Right lobe of liver (tissue), 6 donors: ENCODE data around the gene CYREN. TPM values are rescaled to one million over a fixed set of nuclear protein-coding genes. Genes with fewer than 3 reads are reported as not detected.
"Not testable (repeated sequence)": the region's sequence is repeated elsewhere in the genome, so short reads cannot be mapped to it uniquely, and the experiment has no call there.

Experiments used
- ATAC-seq, 4 donors: fragments of 200-7000 bp; cut with Tn5 transposase; one replicate each; pipeline ENCODE4 v1.9.1; 2020; ENCODE audit warnings: mild to moderate bottlenecking in 4 of 4, moderate library complexity in 4 of 4
- DNase-seq, 3 donors: peaks; one replicate each; pipeline ENCODE4 v3.0.0-alpha.2; 2020
- H3K27ac ChIP-seq, 3 donors: fragments of 200-600 bp; one replicate each; pipeline ENCODE4 v1.8.0; 2022
- H3K27me3 ChIP-seq, 2 donors: fragments of 200-600 bp; one replicate each; pipeline ENCODE4 v1.8.0; 2022
- H3K36me3 ChIP-seq, 4 donors: fragments of 200-600 bp; sonication (generic) in 1 of 4; one replicate each; pipeline versions ENCODE4 v1.5.1 to v1.8.0; 2017 to 2022; ENCODE audit warnings: control low read depth in 1 of 4
- H3K4me1 ChIP-seq, 4 donors: fragments of 200-600 bp; sonication (generic) in 1 of 4; one replicate each; pipeline versions ENCODE4 v1.5.1 to v1.8.0; 2017 to 2022; ENCODE audit warnings: control low read depth in 1 of 4
- H3K4me3 ChIP-seq, 3 donors: fragments of 200-600 bp; one replicate each; pipeline ENCODE4 v1.8.0; 2022
- H3K9me3 ChIP-seq, 4 donors: fragments of 200-600 bp; sonication (generic) in 1 of 4; one replicate each; pipeline versions ENCODE4 v1.5.1 to v1.8.0; 2017 to 2022; ENCODE audit warnings: control low read depth in 1 of 4
- CTCF ChIP-seq, 4 donors: fragments of 200-600 bp in 3 of 4; fragments of 450-650 bp in 1 of 4; IDR thresholded peaks; one replicate each; pipeline versions ENCODE4 v1.5.1 to v1.8.0; 2016 to 2022; ENCODE audit warnings: antibody characterized with exemption in 4 of 4, mild to moderate bottlenecking in 2 of 4
- POLR2A ChIP-seq: fragments of 450-650 bp; IDR thresholded peaks from one replicate; pipeline ENCODE4 v1.6.1; 2017; ENCODE audit warnings: antibody characterized with exemption, mild to moderate bottlenecking
- WGBS: methylation state at CpG from one replicate; pipeline ENCODE4 v1.1.6; 2018; ENCODE audit warnings: low coverage, low lambda C conversion rate; ENCODE audit not compliant: insufficient coverage; ENCODE audit errors: missing lambda C conversion rate; 5-methylcytosine and 5-hydroxymethylcytosine counted together
- intact Hi-C, 2 donors: fragments of 100-400 bp; cut with DNase I; formaldehyde crosslinking; loops; one replicate each; pipeline versions ENCODE4 v1.11.2 to v1.14.1; 2022
- microRNA-seq, 2 donors: library from miRNA; unstranded; fragments of <30 nt; microRNA quantifications; one replicate each; pipeline ENCODE4, GENCODE V29; 2019 to 2020
- small RNA-seq, 2 experiments: library from RNA; depleted of rRNA; stranded (forward); fragments of <200 nt; gene quantifications; one replicate each; pipeline ENCODE3, GENCODE V24; 2016
- total RNA-seq, 6 experiments: library from RNA; depleted of rRNA in 2 of 6; stranded (reverse); fragments of >200 nt in 2 of 6; fragmentation: NEBNext Ultra II Directional in 3 of 6; extraction: Animal tissue kit (Norgen Biotek cat#: 25700) in 3 of 6; gene quantifications; one replicate each; pipeline versions ENCODE4 v1.1.0 to v1.2.4, GENCODE V29; 2016 to 2023
- donor health status: DM: no; HTN: yes; CAD: no.
- donor health status: DM: no; HTN: no; CAD: no.
- donor health status: DM: no; HTN: no; CAD: no.
- donor health status: DM: no; HTN: yes; CAD: no.
- donor health status: DM: no; HTN: yes; CAD: no.

Gene CYREN
- total RNA-seq, 6 experiments from 2014 or later, result 11.5 to 17.1 (median 15.0) TPM

- 80% methylated on average over 1 of the region's 1 CpG for WGBS
- ATAC-seq (no peak), DNase-seq (no peak)
- Histone ChIP-seq H3K9me3 (no peaks in the 10 kb centered on the region), H3K36me3 (no peaks in the 10 kb centered on the region), H3K27me3 (no peaks in the 10 kb centered on the region), H3K4me3 (no peak overlapping the region), H3K4me1 (no peaks in the 10 kb centered on the region), H3K27ac (no peak overlapping the region)
- intact Hi-C loops, result no loop called here
- TF ChIP-seq POLR2A (no peak), CTCF (IDR thresholded peaks at IDR 0.05) (no peak)
These were observed 41.6 kb downstream of the CYREN start for GRCh38 chr7:135128931-135129330.

GRCh38 chr7:135124631-135125030, 45.9 kb downstream of the CYREN start:
- H3K27me3 ChIP-seq, intact Hi-C loops, DNase-seq, H3K4me3 ChIP-seq, H3K4me1 ChIP-seq, H3K9me3 ChIP-seq, H3K27ac ChIP-seq, H3K36me3 ChIP-seq, ATAC-seq: not testable (repeated sequence)
- 80% methylated on average over 3 of the region's 3 CpGs for WGBS

- no CpG with 5 or more reads among the region's 6 CpGs for WGBS
- H3K27me3 ChIP-seq, result no peaks in the 10 kb centered on the region
- no peak overlapping the region for H3K4me3 ChIP-seq
- intact Hi-C loops, result no loop called here
- no peaks in the 10 kb centered on the region for H3K4me1 ChIP-seq
- ATAC-seq (no peak), DNase-seq (no peak)
- H3K36me3 ChIP-seq, result no peaks in the 10 kb centered on the region
- TF ChIP-seq CTCF (IDR thresholded peaks at IDR 0.05) (no peak), POLR2A (no peak)
- H3K27ac ChIP-seq, result no peak overlapping the region
- no peaks in the 10 kb centered on the region for H3K9me3 ChIP-seq
These were observed 48.6 kb downstream of the CYREN start for GRCh38 chr7:135121868-135122267.

- H3K4me1 ChIP-seq, result no peaks in the 10 kb centered on the region
- H3K4me3 ChIP-seq, result no peak overlapping the region
- intact Hi-C loops, result no loop called here
- H3K27me3 ChIP-seq, result no peaks in the 10 kb centered on the region
- TF ChIP-seq CTCF (IDR thresholded peaks at IDR 0.05), result no peak
- 100% methylated on average over 1 of the region's 1 CpG for WGBS
- H3K9me3 ChIP-seq, result no peaks in the 10 kb centered on the region
- no peak overlapping the region for H3K27ac ChIP-seq
- DNase-seq (no peak), ATAC-seq (no peak)
- no peaks in the 10 kb centered on the region for H3K36me3 ChIP-seq
These were observed 53.4 kb downstream of the CYREN start for GRCh38 chr7:135117096-135117495.

Small RNA genes within 50 kb of the gene (microRNA-seq; reads per million reads assigned to microRNA genes)
- gene MIR6509, result 0.29 to 0.64 reads per million in 2 donors

Small RNA genes within 50 kb of the gene (small RNA-seq; reads per million reads assigned to genes)
- gene MIR6509, result 0 to 0.13 reads per million in 2 experiments

Other genes with a start within 250 kb of the CYREN start
- gene AGBL3, start 184.2 kb downstream of the CYREN start, total RNA-seq, result 1 to 10 TPM; 1.2 to 3.5 (median 2.2) TPM
- gene TMEM140, start 22.6 kb downstream of the CYREN start, total RNA-seq, result 10 to 100 TPM; 31.2 to 58.9 (median 37.4) TPM
- 10 to 100 TPM in 1 of 6 experiments, 1 to 10 TPM in 5; 6.0 to 11.5 (median 8.6) TPM for gene WDR91, start 40.8 kb upstream of the CYREN start, total RNA-seq
- gene STRA8, start 63.1 kb upstream of the CYREN start, total RNA-seq, result not detected